Neural cell (in vitro differentiated cells): ENCODE measurements around the gene SEPTIN2. TPM values are rescaled to one million over a fixed set of nuclear protein-coding genes. Genes with fewer than 3 reads are reported as not detected.

Experiments
- H2AFZ ChIP-seq: fragments of 200-600, 300-800 bp; sonication (generic), shearing (Covaris generic); 2 replicates; pipeline ENCODE4 v1.6.0; 2014; ENCODE audit warnings: low read depth, mild to moderate bottlenecking, antibody characterized with exemption, low read length, moderate library complexity
- H3F3A ChIP-seq: fragments of 200-600 bp; shearing (Covaris generic); 2 replicates; pipeline ENCODE4 v1.6.1; 2016; ENCODE audit warnings: mild to moderate bottlenecking, moderate library complexity, mixed read lengths, antibody characterized with exemption, low read length; ENCODE audit not compliant: insufficient read depth, poor library complexity, severe bottlenecking
- H3K27ac ChIP-seq: fragments of 200-600, 300-800 bp; sonication (generic), shearing (Covaris generic); 2 replicates; pipeline ENCODE4 v1.5.1; 2014; ENCODE audit warnings: mild to moderate bottlenecking, low read length, moderate library complexity
- H3K27me3 ChIP-seq: fragments of 300-800, 200-600 bp; sonication (generic), shearing (Covaris generic); 2 replicates; pipeline ENCODE4 v1.6.0; 2014; ENCODE audit warnings: mild to moderate bottlenecking, low read depth, low read length, moderate library complexity; ENCODE audit not compliant: insufficient read depth
- H3K36me3 ChIP-seq: fragments of 300-800, 200-600 bp; sonication (generic), shearing (Covaris generic); 2 replicates; pipeline ENCODE4 v1.5.1; 2014; ENCODE audit warnings: mild to moderate bottlenecking, antibody characterized with exemption, low read length, moderate library complexity; ENCODE audit not compliant: insufficient read depth
- H3K4me2 ChIP-seq: fragments of 300-800, 200-600 bp; sonication (generic), shearing (Covaris generic); 2 replicates; pipeline ENCODE4 v1.6.0; 2014; ENCODE audit warnings: mild to moderate bottlenecking, low read length
- H3K4me3 ChIP-seq: fragments of 300-800, 200-600 bp; sonication (generic), shearing (Covaris generic); 2 replicates; pipeline ENCODE4 v1.5.1; 2014; ENCODE audit warnings: mild to moderate bottlenecking, low read length, moderate library complexity
- H3K79me2 ChIP-seq: fragments of 200-600 bp; shearing (Covaris generic); replicated peaks from 2 replicates; pipeline ENCODE4 v1.6.0; 2014; ENCODE audit warnings: mild to moderate bottlenecking, low read length, moderate library complexity; ENCODE audit not compliant: insufficient read depth
- H3K9ac ChIP-seq: fragments of 300-800, 200-600 bp; sonication (generic), shearing (Covaris generic); 2 replicates; pipeline ENCODE4 v1.6.1; 2016; ENCODE audit warnings: mild to moderate bottlenecking, low read length, mixed read lengths
- H3K9me2 ChIP-seq: fragments of 200-600 bp; shearing (Covaris generic); 2 replicates; pipeline ENCODE4 v1.6.1; 2016; ENCODE audit warnings: mild to moderate bottlenecking, low read length, mixed read lengths; ENCODE audit not compliant: insufficient read depth
- H3K9me3 ChIP-seq: fragments of 200-600, 300-800 bp; sonication (generic), shearing (Covaris generic); 2 replicates; pipeline ENCODE4 v1.6.1; 2016; ENCODE audit warnings: mild to moderate bottlenecking, mixed run types, low read length, moderate library complexity, mixed read lengths
- H4K20me1 ChIP-seq: fragments of 200-600 bp; shearing (Covaris generic); 2 replicates; pipeline ENCODE4 v1.6.1; 2016; ENCODE audit warnings: mild to moderate bottlenecking, mixed run types; ENCODE audit not compliant: insufficient read depth
- CTCF ChIP-seq: fragments of 450-650 bp; IDR thresholded peaks from 2 replicates; pipeline ENCODE4 v1.5.1; 2014; ENCODE audit warnings: antibody characterized with exemption, mild to moderate bottlenecking, moderate library complexity; ENCODE audit not compliant: poor library complexity, severe bottlenecking
- EP300 ChIP-seq: fragments of 450-650 bp; conservative IDR thresholded peaks from 2 replicates; pipeline ENCODE4 v1.6.1; 2014; ENCODE audit warnings: antibody characterized with exemption, mild to moderate bottlenecking, moderate library complexity; ENCODE audit not compliant: poor library complexity, severe bottlenecking
- EZH2 ChIP-seq: fragments of 200-600, 300-800 bp; shearing (Covaris generic), sonication (generic); IDR thresholded peaks from 2 replicates; pipeline ENCODE4 v1.6.1; 2014; ENCODE audit warnings: antibody characterized with exemption, low read length, borderline replicate concordance, mild to moderate bottlenecking; ENCODE audit not compliant: insufficient read depth, poor library complexity, severe bottlenecking
- MXI1 ChIP-seq: fragments of 450-650 bp; conservative IDR thresholded peaks from 2 replicates; pipeline ENCODE4 v1.6.1; 2014; ENCODE audit warnings: antibody characterized with exemption, mild to moderate bottlenecking; ENCODE audit not compliant: poor library complexity, severe bottlenecking
- POLR2AphosphoS5 ChIP-seq: IDR thresholded peaks from 2 replicates; pipeline ENCODE4 v1.6.1; 2012
- RAD21 ChIP-seq: fragments of 450-650 bp; conservative IDR thresholded peaks from 2 replicates; pipeline ENCODE4 v1.6.1; 2014; ENCODE audit warnings: antibody characterized with exemption, mild to moderate bottlenecking, moderate library complexity
- SMC3 ChIP-seq: fragments of 450-650 bp; conservative IDR thresholded peaks from 2 replicates; pipeline ENCODE4 v1.6.1; 2014; ENCODE audit warnings: antibody characterized with exemption, mild to moderate bottlenecking, moderate library complexity; ENCODE audit not compliant: poor library complexity
- TAF1 ChIP-seq: IDR thresholded peaks from 2 replicates; pipeline ENCODE4 v1.6.1; 2012; ENCODE audit warnings: low read depth
- polyA plus RNA-seq: library from polyadenylated mRNA; depleted of rRNA; stranded (reverse); fragments of >200 nt; gene quantifications from 2 replicates; pipeline ENCODE4 v1.2.3, GENCODE V29; 2014
- TF ChIP-seq, protein P1 (sequence below): IDR thresholded peaks from 2 replicates; pipeline ENCODE4 v1.6.1; 2012; ENCODE audit warnings: borderline replicate concordance

SEPTIN2 gene
- polyA plus RNA-seq, 1 donor from 2014 or later: 467 TPM

DNA sequence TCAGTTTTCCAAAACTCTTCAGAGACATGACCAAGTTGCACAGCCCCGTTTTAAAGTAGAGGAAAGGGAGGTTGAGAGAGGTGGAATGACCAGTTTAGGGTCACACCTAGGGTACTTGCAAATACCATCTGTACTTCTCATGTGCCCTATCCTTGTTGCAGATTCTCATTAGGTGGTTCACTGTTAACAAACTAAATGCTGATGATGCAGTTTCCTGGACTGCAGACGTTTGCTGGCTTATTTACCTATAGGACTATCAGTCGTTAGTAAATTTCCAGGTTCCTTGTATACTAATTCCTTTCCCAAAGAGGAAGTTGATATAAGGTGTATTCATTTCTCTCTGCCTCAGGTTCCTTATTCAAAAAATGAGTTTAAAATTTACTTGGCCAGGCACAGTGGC is 41.8 kb downstream of the SEPTIN2 start:
- Histone ChIP-seq H3K79me2 (peaks cover 34% of the 10 kb centered on the region), H3K4me2 (no peak overlapping the region), H3K9ac (no peak overlapping the region)

GRCh38 chr2:241358470-241358869 is 42.7 kb downstream of the SEPTIN2 start:
- no peak for TF ChIP-seq SMC3
- TF ChIP-seq, protein P1, sequence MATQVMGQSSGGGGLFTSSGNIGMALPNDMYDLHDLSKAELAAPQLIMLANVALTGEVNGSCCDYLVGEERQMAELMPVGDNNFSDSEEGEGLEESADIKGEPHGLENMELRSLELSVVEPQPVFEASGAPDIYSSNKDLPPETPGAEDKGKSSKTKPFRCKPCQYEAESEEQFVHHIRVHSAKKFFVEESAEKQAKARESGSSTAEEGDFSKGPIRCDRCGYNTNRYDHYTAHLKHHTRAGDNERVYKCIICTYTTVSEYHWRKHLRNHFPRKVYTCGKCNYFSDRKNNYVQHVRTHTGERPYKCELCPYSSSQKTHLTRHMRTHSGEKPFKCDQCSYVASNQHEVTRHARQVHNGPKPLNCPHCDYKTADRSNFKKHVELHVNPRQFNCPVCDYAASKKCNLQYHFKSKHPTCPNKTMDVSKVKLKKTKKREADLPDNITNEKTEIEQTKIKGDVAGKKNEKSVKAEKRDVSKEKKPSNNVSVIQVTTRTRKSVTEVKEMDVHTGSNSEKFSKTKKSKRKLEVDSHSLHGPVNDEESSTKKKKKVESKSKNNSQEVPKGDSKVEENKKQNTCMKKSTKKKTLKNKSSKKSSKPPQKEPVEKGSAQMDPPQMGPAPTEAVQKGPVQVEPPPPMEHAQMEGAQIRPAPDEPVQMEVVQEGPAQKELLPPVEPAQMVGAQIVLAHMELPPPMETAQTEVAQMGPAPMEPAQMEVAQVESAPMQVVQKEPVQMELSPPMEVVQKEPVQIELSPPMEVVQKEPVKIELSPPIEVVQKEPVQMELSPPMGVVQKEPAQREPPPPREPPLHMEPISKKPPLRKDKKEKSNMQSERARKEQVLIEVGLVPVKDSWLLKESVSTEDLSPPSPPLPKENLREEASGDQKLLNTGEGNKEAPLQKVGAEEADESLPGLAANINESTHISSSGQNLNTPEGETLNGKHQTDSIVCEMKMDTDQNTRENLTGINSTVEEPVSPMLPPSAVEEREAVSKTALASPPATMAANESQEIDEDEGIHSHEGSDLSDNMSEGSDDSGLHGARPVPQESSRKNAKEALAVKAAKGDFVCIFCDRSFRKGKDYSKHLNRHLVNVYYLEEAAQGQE: no peak
- no peak for TF ChIP-seq MXI1
- no peak for TF ChIP-seq TAF1
- no peak for TF ChIP-seq POLR2AphosphoS5
- no peak for TF ChIP-seq EP300
- TF ChIP-seq CTCF: no peak
- no peak overlapping the region for H3K4me3 ChIP-seq
- no peak overlapping the region for H3K4me2 ChIP-seq
- no peaks in the 10 kb centered on the region for H3K36me3 ChIP-seq
- H3K27me3 ChIP-seq: no peaks in the 10 kb centered on the region
- H4K20me1 ChIP-seq: no peaks in the 10 kb centered on the region
- H3K9me2 ChIP-seq: no peaks in the 10 kb centered on the region
- H2AFZ ChIP-seq: no peak overlapping the region
- H3K79me2 ChIP-seq: peaks cover 34% of the 10 kb centered on the region
- H3K27ac ChIP-seq: no peak overlapping the region
- no peaks in the 10 kb centered on the region for H3K9me3 ChIP-seq
- H3K9ac ChIP-seq: no peak overlapping the region
- H3F3A ChIP-seq: no peaks in the 10 kb centered on the region

More for the DNA sequence above, 41.8 kb downstream of the SEPTIN2 start:
- Histone ChIP-seq H3K4me3 (peak overlapping the region; percentile 87), H3K9me2 (no peaks in the 10 kb centered on the region), H3K36me3 (no peaks in the 10 kb centered on the region), H4K20me1 (no peaks in the 10 kb centered on the region), H3K27ac (no peak overlapping the region), H3F3A (no peaks in the 10 kb centered on the region), H3K9me3 (no peaks in the 10 kb centered on the region), H3K27me3 (no peaks in the 10 kb centered on the region), H2AFZ (no peak overlapping the region)
- TF ChIP-seq CTCF: no peak
- no peak for TF ChIP-seq EP300
- no peak for TF ChIP-seq MXI1
- TF ChIP-seq, protein P1: no peak
- TF ChIP-seq POLR2AphosphoS5: no peak
- TF ChIP-seq RAD21: no peak
- no peak for TF ChIP-seq EZH2
- TF ChIP-seq TAF1: no peak
- TF ChIP-seq SMC3: no peak
